ENCODE data around the gene RASIP1. TPM values are rescaled to one million over a fixed set of nuclear protein-coding genes. Genes with fewer than 3 reads are reported as not detected.

The RASIP1 gene
- total and polyA plus RNA-seq, 2 of the 8 experiments (the other 6 are each of a cell fraction or from before 2014, with no cell fraction given): 9.3 to 11.4 TPM

GRCh38 chr19:48746110-48746509 lies 5.7 kb upstream of the RASIP1 start:
- H3K14ac ChIP-seq (ENCODE audit: insufficient read length): no peak overlapping the region
- DNase-seq (ENCODE audit: low read depth in 1 of 2, low spot score in 2 of 2) (no peak), FAIRE-seq (no peak)
- H2AFZ ChIP-seq (ENCODE audit: low read length): no peak overlapping the region
- H4K91ac ChIP-seq (replicated peaks; ENCODE audit: insufficient read length, low read length): no peak overlapping the region
- H4K20me1 ChIP-seq (replicated peaks in 1 of 2; ENCODE audit: control insufficient read depth in 1 of 2, insufficient read depth in 2 of 2, low read length in 2 of 2): peaks cover 3 to 7% of the 10 kb centered on the region in 2 experiments
- peak overlapping the region; percentile 66; the same call in 1 of the 2 replicates for H3K27ac ChIP-seq (ENCODE audit: low read depth, low read length)
- H4K8ac ChIP-seq (ENCODE audit: extremely low read depth, insufficient read depth, low read length): peak overlapping the region; percentile 41; the same call in 1 of the 2 replicates
- no peaks in the 10 kb centered on the region for H3K9me3 ChIP-seq (ENCODE audit: insufficient read depth in 2 of 2, low read depth in 1 of 2, low read length in 1 of 2)
- H4K5ac ChIP-seq (ENCODE audit: insufficient read length, low read depth, low read length): no peak overlapping the region
- H2BK20ac ChIP-seq (ENCODE audit: low read length): no peak overlapping the region
- H2BK5ac ChIP-seq (ENCODE audit: low read depth, low read length): peak overlapping the region; percentile 75
- H3K4me3 ChIP-seq (ENCODE audit: extremely low read depth in 1 of 4, insufficient read depth in 2 of 4, low read depth in 3 of 4, low read length in 4 of 4): peak overlapping the region in 3 of 4 experiments; percentile 57 to 64 (median 58); a peak in 7 of 8 replicates
- H3K56ac ChIP-seq (replicated peaks; ENCODE audit: insufficient read length, low read depth, low read length): no peak overlapping the region
- peaks cover 10% of the 10 kb centered on the region; the same call in 1 of the 2 replicates for H3K79me1 ChIP-seq (ENCODE audit: low read depth, low read length)
- ChIA-PET POLR2A (ENCODE audit: partially characterized antibody) (interaction anchor here (0.8 to 5.6 kb wide), 13 partner anchors 8 to 144 kb away, joined by 3 to 30 read pairs (median 5); partner anchors contain the start of genes CA11 and FUT2), CTCF (ENCODE audit: partially characterized antibody) (no interaction called here)
- H3K36me3 ChIP-seq (ENCODE audit: control insufficient read depth in 2 of 4, insufficient read depth in 4 of 4, low read length in 3 of 4): peaks cover 11 to 29% (median 15%) of the 10 kb centered on the region in 4 experiments
- H2AK5ac ChIP-seq (ENCODE audit: low read depth, low read length): peak overlapping the region; percentile 93; the same call in 1 of the 2 replicates
- H3K4me1 ChIP-seq (replicated peaks in 1 of 4; ENCODE audit: control insufficient read depth in 3 of 4, insufficient read depth in 4 of 4, low read length in 3 of 4): peaks cover 5 to 11% (median 8%) of the 10 kb centered on the region in 4 experiments
- peaks cover 3% of the 10 kb centered on the region; the same call in 1 of the 2 replicates for H3K23me2 ChIP-seq (ENCODE audit: low read depth, low read length)
- peak overlapping the region; percentile 73 to 78; a peak in 3 of 4 replicates for H3K4me2 ChIP-seq (ENCODE audit: insufficient read depth in 1 of 2, low read depth in 2 of 2, low read length in 2 of 2)
- no peak for TF ChIP-seq TAF1 (IDR thresholded peaks at IDR 0.05; ENCODE audit: low read depth, low read length)
- TF ChIP-seq BRCA1 (IDR thresholded peaks at IDR 0.05; ENCODE audit: low read depth, low read length): no peak
- TF ChIP-seq YY1 (IDR thresholded peaks at IDR 0.05; ENCODE audit: low read depth, low read length): no peak
- 0 out of 2 replicates have a peak, but pooled peaks have one; percentile 0 for TF ChIP-seq TBP (IDR thresholded peaks at IDR 0.05; ENCODE audit: low read depth, low read length)
- H3K4ac ChIP-seq (replicated peaks; ENCODE audit: insufficient read length, low read depth, low read length): no peak overlapping the region
- peaks cover 3 to 17% of the 10 kb centered on the region in 2 experiments; a peak in 3 of 4 replicates for H3K79me2 ChIP-seq (ENCODE audit: control insufficient read depth in 1 of 2, insufficient read depth in 2 of 2, low read length in 2 of 2)
- 0 out of 7 replicates have a peak overlapping the region, but pooled peaks of 1 of the 4 experiments have one; percentile 31 for H3K9ac ChIP-seq (replicated peaks in 1 of 4; ENCODE audit: extremely low read depth in 1 of 4, low read depth in 3 of 4, low read length in 3 of 4)
- H2BK12ac ChIP-seq (ENCODE audit: low read depth, low read length): peak overlapping the region; percentile 80
- WGBS, 2 experiments (ENCODE audit: extremely low coverage in 1 of 2, insufficient coverage in 1 of 2, insufficient read length in 1 of 2, insufficient replicate concordance in 2 of 2, low coverage in 1 of 2, low lambda C conversion rate in 2 of 2, missing lambda C conversion rate in 1 of 2): 88% methylated on average over 8 of the region's 8 CpGs; no CpG with 5 or more reads in 1 of the 2 experiments
- H2BK15ac ChIP-seq (ENCODE audit: low read length): no peak overlapping the region
- no peak overlapping the region; the same call in 1 of the 2 replicates for H3K18ac ChIP-seq (ENCODE audit: extremely low read depth, low read length)
- H3K23ac ChIP-seq (ENCODE audit: insufficient read length): no peak overlapping the region
- peak overlapping the region; percentile 3 for H2BK120ac ChIP-seq (replicated peaks; ENCODE audit: low read depth, low read length)
- H3K27me3 ChIP-seq (replicated peaks in 1 of 4; ENCODE audit: control insufficient read depth in 3 of 4, extremely low read depth in 1 of 4, insufficient read depth in 3 of 4, low read length in 3 of 4): no peaks in the 10 kb centered on the region

All from H1 (cell line).